ENCODE measurements around the gene METTL9.
"Not testable (repeated sequence)": the region's sequence is repeated elsewhere in the genome, so short reads cannot be mapped to it uniquely, and the experiment has no call there.

Gene METTL9

DNA sequence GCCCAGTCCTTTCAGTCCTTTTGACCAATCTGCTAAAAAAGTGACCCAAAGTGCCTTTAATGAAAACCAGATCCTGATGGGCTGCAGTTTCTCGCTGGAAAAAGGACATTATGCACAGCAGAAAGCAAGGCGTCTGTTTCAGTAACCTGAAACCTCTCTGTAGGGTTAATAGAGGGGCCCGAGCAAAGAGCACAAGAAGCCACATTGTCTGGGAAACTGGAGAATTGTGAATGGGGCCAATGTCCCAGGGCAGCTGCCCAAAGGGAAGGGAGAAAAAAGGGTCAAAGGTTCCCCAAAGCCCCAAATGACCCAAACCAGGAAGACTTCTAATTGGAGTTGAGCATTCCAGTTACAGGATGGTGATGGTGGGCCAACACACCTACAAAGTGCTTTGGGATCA, 67.4 kb downstream of the METTL9 start:
- DNase-seq = no peak

DNA sequence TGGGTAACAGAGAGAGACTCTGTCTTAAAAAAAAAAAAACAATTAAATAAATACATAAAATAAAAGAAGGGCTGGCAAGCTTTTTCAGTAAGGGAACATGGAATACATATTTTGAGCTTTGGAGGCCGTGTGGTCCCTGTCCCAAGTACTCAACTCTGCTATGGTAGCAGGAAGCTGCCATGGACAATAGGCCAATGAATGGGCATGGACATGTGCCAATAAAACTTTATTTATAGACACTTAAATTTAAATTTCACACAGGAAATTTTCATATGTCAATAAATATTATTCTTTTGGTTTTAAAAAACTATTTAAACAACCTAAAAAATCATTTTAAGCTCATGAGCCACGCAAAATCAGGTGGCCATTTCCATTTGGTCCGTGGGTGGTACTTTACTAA, 68.2 kb downstream of the METTL9 start:
- DNase-seq = no peak

DNA sequence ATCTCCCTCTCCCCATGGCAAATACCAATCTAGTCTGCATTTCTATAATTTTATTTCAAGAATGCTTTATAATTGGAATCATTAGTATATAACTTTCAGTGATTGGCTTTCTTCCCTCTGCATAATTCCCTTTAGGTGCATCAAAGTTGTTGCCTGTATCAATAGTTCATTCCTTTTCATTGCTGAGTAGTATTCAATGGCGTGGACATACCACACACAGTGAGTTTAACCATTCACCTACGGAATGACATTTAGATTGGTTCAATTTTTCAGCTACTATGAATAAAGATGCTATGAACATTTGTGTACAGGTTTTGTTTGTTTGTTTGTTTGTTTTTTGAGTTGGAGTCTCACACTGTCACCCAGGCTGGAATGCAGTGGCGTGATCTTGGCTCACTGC, 74.1 kb downstream of the METTL9 start:
- no peak for DNase-seq

DNA sequence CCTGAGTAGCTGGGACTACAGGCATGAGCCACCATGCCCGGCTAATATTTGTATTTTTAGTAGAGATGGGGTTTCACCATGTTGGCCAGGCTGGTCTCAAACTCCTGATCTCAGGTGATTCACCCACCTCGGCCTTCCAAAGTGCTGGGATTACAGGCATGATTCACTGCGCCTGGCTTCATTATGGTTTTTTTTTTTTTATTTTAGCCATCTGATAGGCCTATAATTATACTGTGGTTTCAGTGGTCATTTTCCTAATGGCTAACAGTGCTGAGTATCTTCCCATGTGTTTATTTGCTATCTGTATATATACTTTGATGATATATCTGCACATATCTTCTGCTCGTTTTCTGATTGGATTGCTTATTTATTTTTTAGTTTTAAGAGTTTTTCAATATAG, 75.1 kb downstream of the METTL9 start:
- not testable (repeated sequence) for DNase-seq

DNA sequence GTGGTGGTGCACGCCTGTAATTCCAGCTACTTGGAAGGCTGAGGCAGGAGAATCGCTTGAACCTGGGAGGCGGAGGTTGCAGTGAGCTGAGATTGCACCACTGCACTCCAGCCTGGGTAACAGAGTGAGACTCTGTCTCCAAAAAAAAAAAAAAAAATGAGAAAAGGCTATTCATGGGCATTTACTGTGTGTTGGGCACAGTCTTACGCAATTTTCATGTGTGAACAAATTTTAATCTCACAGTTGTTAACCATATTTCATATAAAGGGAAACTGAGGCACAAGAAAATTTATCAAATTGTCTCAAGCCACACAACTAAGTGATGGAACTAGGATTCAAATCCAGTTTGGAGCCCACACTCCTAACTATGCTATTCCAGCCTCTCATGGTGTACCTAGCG, 81.3 kb downstream of the METTL9 start:
- not testable (repeated sequence) for DNase-seq

DNA sequence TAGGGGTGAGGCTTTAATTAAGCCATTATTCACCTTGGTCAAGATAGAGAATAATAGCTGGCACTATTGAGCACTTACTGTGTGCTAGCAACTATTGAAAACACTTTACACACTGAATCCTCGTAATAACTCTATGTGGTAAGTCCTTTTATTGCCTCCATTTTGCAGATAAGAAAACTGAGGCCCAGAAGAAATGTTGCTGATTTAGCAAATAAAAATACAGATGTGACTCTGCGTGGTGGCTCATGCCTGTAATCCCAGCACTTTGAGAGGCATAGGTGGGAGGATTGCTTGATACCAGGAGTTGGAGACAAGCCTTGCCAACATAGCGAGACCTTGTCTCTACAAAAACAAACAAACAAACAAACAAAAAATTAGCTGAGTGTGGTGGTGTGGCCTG, 83.8 kb downstream of the METTL9 start:
- DNase-seq = no peak

DNA sequence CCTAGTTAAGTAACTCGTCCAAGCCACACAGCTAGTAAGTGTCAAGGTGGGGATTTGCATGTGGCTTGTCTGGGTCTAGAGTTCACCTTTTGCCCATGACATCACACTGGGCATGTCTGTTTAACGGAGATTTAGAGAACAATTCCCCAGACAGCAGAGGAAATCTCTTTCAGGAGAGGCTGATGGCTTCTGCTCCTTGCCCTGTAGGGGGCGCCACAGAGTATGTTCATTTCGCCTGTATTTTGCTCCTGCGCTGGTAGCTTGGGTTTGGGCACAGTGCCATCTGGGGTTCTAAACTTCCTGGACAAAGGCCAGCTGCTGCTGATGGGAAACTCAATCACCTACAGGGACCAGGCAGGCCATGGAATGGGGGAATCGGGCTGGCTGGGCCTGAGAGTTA, 84.8 kb downstream of the METTL9 start:
- peak; percentile 2 for DNase-seq

DNA sequence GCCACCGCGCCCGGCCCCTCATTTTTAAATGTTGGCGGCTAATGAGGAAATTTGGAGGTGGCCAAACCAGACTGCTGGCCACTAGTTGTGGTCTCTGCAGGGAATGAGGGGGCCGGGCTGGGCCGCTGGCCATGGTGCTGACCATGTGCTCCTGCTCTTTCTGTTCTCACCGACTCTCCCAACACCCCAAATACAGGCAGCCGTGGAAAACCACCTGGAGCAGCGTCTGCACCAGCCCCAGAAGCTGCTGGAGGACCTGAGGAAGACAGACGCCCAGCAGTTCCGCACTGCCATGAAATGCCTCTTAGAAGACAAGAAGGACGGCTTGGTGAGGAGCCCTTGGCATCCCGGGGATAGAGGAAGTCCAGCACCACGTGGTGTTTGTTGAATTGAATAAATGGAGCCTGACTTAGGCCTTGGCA, 85.7 kb downstream of the METTL9 start:
- no peak for DNase-seq

DNA sequence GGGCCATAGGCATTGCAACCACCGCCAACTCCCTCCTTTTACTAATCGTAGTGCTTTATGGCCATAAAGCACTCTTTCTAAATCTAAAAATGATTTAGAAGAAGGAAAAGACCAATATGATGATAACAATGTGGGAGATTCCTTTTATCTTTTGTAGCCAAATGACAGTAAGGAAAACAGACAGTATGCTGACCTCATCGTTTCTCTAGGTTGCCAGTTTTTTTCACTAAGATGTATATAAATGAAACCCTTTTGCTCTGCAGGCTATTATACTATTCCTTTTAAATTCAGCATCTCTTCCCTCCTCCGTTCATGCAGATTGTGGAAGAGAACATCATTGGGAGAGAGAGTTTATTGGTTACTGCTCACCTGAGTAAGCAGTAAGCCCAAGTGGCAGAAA, 89.7 kb downstream of the METTL9 start:
- DNase-seq = no peak

DNA sequence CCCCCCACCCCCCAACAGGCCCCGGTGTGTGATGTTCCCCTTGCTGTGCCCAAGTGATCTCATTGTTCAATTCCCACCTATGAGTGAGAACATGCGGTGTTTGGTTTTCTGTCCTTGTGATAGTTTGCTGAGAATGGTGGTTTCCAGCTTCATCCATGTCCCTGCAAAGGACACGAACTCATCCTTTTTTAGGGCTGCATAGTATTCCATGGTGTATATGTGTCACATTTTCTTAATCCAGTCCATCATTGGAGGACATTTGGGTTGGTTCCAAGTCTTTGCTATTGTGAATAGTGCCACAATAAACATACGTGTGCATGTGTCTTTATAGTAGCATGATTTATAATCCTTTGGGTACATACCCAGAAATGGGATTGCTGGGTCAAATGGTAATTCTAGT, 91.6 kb downstream of the METTL9 start:
- not testable (repeated sequence) for DNase-seq

DNA sequence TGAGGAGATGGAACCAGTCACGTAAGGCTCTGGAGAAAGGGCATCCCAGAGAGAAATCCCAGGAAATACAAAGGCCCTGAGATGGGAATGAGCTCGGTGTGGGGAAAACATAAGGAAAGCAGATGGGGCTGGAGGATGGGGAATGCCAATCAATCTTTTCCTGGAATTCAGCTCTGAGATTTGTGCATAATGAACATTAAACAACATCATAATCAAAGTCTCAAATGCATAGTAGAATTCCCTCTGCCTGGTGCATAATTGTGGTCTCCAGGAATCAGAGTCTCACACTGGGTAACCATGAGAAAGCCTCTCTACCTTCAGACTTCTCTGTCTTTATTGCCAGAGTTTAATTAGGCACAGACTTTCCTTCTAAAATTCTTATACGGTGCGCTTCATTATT, 95.2 kb downstream of the METTL9 start:
- DNase-seq = no peak

DNA sequence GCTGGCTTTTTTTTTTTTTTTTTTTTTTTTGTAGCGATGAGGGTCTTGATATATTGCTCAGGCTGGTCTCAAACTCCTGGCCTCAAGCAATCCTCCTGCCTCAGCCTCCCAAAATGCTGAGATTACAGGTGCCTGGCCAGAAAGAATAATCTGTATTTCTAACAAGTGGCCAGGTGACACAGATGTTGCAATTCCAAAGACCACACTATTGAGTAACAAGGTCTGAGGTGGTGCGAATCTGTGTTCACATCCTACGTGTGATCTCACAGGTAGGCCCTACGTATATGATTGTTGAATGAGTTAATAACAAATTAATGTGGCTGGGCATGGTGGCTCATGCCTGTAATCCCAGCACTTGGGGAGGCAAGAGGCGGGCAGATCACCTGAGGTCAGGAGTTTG, 97.7 kb downstream of the METTL9 start:
- no peak for DNase-seq

DNA sequence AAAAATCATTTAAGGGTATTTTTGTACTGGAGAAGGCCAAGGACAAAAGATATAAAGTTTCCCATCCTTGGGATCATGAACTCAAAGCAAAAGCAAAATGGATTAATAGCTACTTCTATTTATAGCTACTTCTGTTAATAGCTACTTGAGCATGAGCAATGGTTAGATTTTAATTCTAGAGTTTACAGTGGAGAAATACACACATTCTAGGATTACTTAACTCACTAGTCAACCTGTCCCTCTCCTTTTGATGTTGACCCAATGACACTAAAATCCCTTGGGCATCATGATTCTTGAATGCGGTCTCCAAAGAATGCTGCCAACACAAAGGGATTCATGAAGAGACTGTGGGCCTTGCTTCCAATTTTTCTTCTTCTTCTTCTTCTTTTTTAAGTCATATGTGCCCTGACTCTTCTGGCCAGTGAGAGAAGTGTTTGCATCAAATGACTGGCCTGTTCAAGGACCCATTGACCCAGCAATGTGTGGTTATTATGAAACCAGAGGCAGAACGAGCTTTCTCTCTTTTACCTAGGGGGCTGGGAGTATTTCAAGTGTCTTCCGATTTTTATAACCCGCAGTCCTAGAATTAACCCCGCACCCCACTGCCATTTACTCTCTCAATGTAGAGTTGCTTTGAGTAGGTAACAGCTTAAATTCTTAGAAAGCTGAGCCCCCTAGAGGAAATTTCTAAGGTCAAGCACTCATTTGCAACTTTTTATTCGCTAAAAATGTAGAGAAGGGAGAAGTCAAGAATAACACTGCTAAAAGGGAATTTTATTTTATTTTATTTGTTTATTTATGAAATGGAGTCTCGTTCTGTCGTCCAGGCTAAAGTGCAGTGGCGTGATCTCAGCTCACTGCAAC, 99.0 kb downstream of the METTL9 start:
- DNase-seq = no peak

DNA sequence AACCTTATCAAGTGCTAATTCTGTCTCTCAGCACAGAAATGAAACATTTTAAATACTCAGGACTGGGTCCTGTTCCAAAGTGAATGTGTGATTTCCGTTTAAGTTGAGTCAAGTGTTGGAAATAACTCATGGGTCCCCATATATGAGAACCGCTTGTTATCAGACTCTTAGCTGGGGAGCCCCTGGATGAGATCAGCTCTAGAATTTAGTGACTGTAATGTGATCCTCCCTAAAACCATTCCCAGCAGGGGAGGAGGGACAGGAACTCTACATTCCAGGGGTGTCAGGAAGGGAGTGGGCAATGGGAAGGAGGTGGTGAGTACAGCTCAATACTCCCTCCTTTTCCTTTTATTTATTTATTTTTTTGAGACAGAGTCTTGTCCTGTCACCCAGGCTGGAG, 101.9 kb downstream of the METTL9 start:
- DNase-seq = no peak

DNA sequence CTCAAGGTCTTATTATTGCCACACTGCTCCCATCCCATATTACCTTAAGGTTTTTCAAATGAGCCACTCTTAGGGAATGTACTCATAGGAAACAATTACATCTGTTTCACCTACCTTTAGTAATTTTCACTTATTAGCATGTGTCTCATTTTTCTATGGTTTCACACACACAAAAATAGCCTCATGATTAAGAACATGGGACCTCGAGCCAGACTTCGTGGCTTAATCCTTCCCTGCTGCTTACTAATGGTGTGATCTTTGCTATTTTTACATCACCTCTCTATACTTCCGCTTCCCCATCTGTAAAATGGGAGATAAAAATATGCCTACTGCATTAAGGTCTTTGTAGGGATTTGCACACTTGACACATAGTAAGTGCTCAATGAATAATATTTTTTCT, 102.9 kb downstream of the METTL9 start:
- no peak for DNase-seq

DNA sequence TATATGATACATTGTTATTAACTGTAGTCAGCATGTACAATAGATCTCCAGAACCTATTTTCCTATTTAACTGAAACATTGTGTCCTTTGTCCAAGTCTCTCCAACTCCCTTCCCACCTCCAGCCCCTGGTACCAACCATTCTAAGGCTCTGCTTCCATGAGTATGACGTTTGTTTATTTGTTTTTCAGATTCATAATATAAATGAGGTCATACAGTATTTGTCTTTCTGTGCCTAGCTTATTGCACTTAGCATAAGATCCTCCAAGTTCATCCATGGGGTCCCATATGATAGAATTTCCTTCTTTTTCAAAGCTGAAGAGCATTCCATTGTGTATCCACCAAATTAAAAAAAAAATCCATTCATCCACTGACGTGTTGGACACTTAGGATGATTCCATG, 103.8 kb downstream of the METTL9 start:
- no peak for DNase-seq

DNA sequence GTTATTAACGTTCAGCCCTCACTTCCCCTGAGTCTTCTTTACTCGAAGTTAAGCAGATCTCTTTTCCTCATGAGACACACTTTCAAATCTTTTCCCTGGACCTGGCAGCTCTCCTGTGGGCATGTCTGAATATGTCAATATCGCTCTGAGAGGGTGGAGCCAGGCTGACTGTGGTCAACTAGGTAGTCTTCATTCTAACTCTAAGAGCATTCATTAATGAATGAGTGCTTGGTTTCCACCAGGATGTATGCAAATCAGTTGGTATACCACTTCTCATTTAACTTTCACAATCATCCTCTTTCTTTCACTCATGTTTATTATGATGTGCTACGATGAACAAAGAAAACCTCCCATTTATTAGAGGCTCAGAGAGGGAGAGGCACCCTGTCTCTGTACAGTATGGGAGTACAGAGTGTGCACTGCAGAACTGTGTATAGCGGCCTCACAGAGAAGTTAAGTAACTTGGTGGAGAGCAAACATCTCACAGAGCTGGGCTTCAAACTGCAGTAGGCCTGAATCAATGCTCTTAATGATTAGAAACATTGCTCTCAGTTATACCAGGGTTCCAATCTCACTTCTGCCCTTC, 104.3 kb downstream of the METTL9 start:
- DNase-seq = no peak

DNA sequence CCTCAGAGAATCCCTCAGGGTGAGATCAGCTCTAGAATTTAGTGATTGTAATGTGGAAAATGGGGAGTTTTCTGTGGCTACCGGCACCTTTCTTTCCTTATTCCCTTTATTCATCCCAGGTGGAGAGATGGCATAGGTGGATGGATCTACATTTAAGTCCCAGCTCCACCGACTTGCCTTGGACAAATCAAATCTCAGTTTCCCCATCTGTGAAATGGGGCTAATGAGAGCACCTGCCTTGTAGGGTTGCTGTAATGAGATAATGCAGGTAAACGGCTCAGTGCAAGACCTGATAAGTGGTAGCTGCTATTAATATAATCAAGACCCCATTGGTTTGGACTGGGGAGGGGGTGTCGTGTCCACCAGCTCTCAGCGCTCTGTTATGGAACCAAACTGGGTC, 104.9 kb downstream of the METTL9 start:
- DNase-seq = no peak

DNA sequence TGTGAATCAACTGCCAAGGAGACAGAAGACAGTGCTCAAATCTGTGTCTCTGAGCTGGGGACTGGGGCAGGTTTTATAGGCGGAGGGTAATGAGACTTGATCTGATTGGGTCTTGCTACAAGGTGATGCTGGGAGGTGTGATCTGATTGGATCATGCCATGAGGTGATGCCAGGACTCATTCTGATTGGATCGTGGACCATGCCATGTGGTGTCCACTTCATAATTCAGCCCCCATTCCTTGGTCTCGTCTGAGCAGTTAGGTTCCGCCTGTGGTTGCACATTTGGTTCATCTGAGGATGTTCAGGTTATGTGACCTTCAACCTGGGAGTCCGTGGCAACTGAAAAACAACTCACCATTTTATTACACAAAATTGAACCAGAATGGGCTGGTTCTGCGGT, 105.4 kb downstream of the METTL9 start:
- no peak for DNase-seq

All from NCI-H1105 treated with DMSO at 0.1 percent for 48 hours (cell line).